ENCODE data around the gene SPATS2. TPM values are rescaled to one million over a fixed set of nuclear protein-coding genes. Genes with fewer than 3 reads are reported as not detected.

SPATS2 gene
- total RNA-seq, 1 experiment from 2014 or later = 56.3 TPM

GRCh38 chr12:49549735-49550692 lies 182.8 kb downstream of the SPATS2 start:
- POLR2A ChIA-PET = no interaction called here
- no peaks in the 10 kb centered on the region for H3K27me3 ChIP-seq (ENCODE audit: control insufficient read depth, insufficient read depth, low read length)
- intact Hi-C loops (cut with micrococcal nuclease; ENCODE audit: unreplicated experiment) = no loop called here

GRCh38 chr12:49550693-49551252 lies 183.5 kb downstream of the SPATS2 start:
- no peak for DNase-seq (ENCODE audit: low read depth, low spot score)

More at GRCh38 chr12:49549735-49550692, 182.8 kb downstream of the SPATS2 start:
- BruUV-seq (replicated peaks) = no TSS peak
- ATAC-seq (no peak), DNase-seq (ENCODE audit: low read depth, low spot score) (no peak)
- in situ Hi-C loops (cut with HindIII; ENCODE audit: low pct_unique_long_range_greater_than_20kb, low sequenced_read_pairs) = no loop called here
- no peaks in the 10 kb centered on the region for H3K9me3 ChIP-seq (ENCODE audit: control insufficient read depth, insufficient read depth, low read depth, low read length)
- H3K36me3 ChIP-seq (ENCODE audit: control insufficient read depth, insufficient read depth, low read length) = no peaks in the 10 kb centered on the region
- no peaks in the 10 kb centered on the region for H3K4me1 ChIP-seq (ENCODE audit: control insufficient read depth, insufficient read depth, low read length)
- TF ChIP-seq, protein P1, sequence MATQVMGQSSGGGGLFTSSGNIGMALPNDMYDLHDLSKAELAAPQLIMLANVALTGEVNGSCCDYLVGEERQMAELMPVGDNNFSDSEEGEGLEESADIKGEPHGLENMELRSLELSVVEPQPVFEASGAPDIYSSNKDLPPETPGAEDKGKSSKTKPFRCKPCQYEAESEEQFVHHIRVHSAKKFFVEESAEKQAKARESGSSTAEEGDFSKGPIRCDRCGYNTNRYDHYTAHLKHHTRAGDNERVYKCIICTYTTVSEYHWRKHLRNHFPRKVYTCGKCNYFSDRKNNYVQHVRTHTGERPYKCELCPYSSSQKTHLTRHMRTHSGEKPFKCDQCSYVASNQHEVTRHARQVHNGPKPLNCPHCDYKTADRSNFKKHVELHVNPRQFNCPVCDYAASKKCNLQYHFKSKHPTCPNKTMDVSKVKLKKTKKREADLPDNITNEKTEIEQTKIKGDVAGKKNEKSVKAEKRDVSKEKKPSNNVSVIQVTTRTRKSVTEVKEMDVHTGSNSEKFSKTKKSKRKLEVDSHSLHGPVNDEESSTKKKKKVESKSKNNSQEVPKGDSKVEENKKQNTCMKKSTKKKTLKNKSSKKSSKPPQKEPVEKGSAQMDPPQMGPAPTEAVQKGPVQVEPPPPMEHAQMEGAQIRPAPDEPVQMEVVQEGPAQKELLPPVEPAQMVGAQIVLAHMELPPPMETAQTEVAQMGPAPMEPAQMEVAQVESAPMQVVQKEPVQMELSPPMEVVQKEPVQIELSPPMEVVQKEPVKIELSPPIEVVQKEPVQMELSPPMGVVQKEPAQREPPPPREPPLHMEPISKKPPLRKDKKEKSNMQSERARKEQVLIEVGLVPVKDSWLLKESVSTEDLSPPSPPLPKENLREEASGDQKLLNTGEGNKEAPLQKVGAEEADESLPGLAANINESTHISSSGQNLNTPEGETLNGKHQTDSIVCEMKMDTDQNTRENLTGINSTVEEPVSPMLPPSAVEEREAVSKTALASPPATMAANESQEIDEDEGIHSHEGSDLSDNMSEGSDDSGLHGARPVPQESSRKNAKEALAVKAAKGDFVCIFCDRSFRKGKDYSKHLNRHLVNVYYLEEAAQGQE (IDR thresholded peaks at IDR 0.05; ENCODE audit: insufficient read depth in 1 of 2, low read depth in 2 of 2, low read length in 1 of 2) = no peak
- TF ChIP-seq TCF7L2 (IDR thresholded peaks at IDR 0.05; ENCODE audit: low read depth, low read length) = no peak
- H3K27ac ChIP-seq (ENCODE audit: low read length) = no peak overlapping the region
- CTCF ChIA-PET = interaction anchor here (0.6 to 2.0 kb wide), 2 partner anchors 30 to 191 kb away, joined by 4 to 7 read pairs; no protein-coding TSS in a partner anchor
- no peak overlapping the region for H3K4me3 ChIP-seq (ENCODE audit: low read depth in 2 of 2, low read length in 2 of 2)

More at GRCh38 chr12:49550693-49551252, 183.5 kb downstream of the SPATS2 start:
- no TSS peak for BruUV-seq (replicated peaks)
- intact Hi-C loops (cut with micrococcal nuclease; ENCODE audit: unreplicated experiment) (no loop called here), in situ Hi-C loops (cut with HindIII; ENCODE audit: low pct_unique_long_range_greater_than_20kb, low sequenced_read_pairs) (no loop called here)
- no peak for ATAC-seq
- Histone ChIP-seq H3K27ac (ENCODE audit: low read length) (no peak overlapping the region), H3K27me3 (ENCODE audit: control insufficient read depth, insufficient read depth, low read length) (no peaks in the 10 kb centered on the region), H3K9me3 (ENCODE audit: control insufficient read depth, insufficient read depth, low read depth, low read length) (no peaks in the 10 kb centered on the region), H3K36me3 (ENCODE audit: control insufficient read depth, insufficient read depth, low read length) (no peaks in the 10 kb centered on the region), H3K4me1 (ENCODE audit: control insufficient read depth, insufficient read depth, low read length) (no peaks in the 10 kb centered on the region), H3K4me3 (ENCODE audit: low read depth in 2 of 2, low read length in 2 of 2) (no peak overlapping the region)
- POLR2A ChIA-PET = no interaction called here
- TF ChIP-seq, protein P1 (IDR thresholded peaks at IDR 0.05; ENCODE audit: insufficient read depth in 1 of 2, low read depth in 2 of 2, low read length in 1 of 2) = no peak
- TF ChIP-seq, protein P2, sequence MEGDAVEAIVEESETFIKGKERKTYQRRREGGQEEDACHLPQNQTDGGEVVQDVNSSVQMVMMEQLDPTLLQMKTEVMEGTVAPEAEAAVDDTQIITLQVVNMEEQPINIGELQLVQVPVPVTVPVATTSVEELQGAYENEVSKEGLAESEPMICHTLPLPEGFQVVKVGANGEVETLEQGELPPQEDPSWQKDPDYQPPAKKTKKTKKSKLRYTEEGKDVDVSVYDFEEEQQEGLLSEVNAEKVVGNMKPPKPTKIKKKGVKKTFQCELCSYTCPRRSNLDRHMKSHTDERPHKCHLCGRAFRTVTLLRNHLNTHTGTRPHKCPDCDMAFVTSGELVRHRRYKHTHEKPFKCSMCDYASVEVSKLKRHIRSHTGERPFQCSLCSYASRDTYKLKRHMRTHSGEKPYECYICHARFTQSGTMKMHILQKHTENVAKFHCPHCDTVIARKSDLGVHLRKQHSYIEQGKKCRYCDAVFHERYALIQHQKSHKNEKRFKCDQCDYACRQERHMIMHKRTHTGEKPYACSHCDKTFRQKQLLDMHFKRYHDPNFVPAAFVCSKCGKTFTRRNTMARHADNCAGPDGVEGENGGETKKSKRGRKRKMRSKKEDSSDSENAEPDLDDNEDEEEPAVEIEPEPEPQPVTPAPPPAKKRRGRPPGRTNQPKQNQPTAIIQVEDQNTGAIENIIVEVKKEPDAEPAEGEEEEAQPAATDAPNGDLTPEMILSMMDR (IDR thresholded peaks at IDR 0.05) = no peak
- TF ChIP-seq SIN3A (IDR thresholded peaks at IDR 0.05; ENCODE audit: borderline replicate concordance, insufficient read depth, low read depth, low read length) (no peak), POLR2AphosphoS5 (IDR thresholded peaks at IDR 0.05; ENCODE audit: low read depth, low read length) (no peak), TCF7L2 (IDR thresholded peaks at IDR 0.05; ENCODE audit: low read depth, low read length) (no peak)
- CTCF ChIA-PET = interaction anchor here (2.0 kb wide), 1 partner anchor 192 kb away, joined by 7 read pairs; no protein-coding TSS in a partner anchor

Measured in Panc1 (cell line).